ENCODE results near the gene MRAS.

MRAS gene

GRCh38 chr3:138347960-138348753, at the start of gene MRAS:
Gene MRAS, plus strand, starts transcription at chr3:138348579. Its CDS starts 24,305 bp downstream, at chr3:138372884.
- DNase-seq: peak; percentile 70

- no peak for DNase-seq
These were observed 47.7 kb upstream of the MRAS start for GRCh38 chr3:138300647-138301046.

- DNase-seq: no peak
These were observed 44.9 kb upstream of the MRAS start for GRCh38 chr3:138303474-138303873.

DNA sequence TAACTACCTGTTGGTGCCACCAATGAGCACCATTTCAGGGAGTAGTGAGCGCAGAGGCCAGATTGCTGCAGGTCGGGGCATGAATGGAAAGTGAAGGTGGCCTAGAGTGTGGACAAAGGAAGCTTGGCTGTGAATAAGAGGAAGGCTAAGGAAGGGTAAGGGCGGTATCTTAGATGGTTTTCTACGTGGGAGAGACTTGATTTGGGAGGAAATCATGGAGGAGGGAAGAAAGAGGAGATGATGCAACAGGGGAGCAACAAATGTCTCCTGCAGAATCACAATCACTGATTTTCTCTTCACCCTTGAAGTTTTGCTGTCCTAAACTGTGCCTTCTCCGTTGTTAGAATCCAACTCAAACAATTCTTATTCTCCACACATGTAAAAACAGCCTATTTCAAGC, 40.5 kb upstream of the MRAS start:
- no peak for DNase-seq

DNA sequence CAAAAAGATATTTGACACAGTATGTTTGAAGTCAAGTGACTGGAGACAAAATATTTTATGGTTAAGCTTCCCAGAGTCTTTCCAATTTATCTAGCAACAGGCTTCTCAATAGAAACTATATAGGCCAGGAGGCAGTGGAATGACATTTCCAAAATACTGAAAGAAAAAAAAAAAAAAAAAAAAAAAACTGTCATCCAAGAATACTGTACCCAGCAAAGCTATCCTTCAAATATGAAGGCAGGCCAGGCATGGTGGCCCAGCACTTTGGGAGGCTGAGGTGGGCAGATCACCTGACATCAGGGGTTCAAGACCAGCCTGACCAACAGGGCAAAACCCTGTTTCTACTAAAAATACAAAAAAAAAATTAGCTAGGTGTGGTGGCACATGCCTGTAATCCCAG, 39.6 kb upstream of the MRAS start:
- DNase-seq: no peak

DNA sequence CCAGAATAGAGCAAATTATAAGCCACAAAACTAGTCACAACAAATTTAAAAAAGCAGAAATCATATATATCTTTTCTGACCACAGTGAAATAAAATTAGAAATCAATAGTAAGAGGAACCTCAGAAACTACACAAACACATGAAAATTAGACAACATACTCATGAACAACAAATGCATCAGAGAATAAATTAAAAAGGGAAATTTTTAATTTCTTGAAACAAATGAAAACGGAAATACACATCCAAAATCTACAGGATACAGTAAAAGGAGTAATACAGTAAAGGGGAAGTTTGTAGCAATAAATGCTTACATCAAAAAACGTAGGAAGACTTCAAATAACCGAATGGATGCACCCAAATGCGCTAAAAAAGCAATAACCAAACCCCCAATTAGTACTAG, 37.9 kb upstream of the MRAS start:
- DNase-seq: no peak

GRCh38 chr3:138314751-138315150, 33.6 kb upstream of the MRAS start:
- no peak for DNase-seq

DNA sequence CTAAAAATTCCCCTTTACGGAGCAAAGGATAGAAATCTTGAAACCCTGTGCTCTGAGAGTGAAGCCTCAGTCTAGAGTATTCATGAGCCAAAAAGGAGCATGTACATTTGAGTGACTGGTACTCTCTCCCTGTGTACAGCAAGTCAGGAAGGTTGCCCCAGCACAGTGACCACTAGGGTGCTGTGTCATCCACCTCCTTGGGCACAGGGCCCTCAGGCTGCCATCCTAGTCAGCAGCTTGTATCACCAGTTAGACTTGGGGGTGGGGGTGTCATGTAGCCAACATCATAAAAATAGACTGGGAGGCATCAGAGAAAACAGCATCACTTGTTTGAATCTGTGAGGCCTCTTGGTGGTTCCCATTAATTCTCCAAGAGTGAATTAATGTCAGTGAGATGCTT, 30.7 kb upstream of the MRAS start:
- no peak for DNase-seq

DNA sequence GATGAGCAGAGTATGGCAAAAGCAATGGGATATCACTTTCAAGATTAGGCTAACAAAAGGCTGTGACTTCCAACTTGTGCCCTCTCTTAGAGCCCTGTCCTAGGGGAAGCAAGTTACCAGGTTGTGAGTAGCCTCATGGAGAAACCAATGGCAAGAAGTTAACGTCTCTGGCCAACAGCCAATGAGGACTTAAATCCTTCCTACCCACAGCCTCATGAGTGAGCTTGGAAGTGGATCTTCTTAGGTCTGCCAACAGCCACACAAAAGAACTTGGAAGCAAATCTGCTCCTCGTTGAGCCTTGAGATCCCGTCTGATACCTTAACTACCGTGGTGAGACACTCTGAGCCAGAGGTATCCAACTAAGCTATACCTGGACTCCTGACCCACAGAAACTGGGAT, 24.4 kb upstream of the MRAS start:
- no peak for DNase-seq

DNA sequence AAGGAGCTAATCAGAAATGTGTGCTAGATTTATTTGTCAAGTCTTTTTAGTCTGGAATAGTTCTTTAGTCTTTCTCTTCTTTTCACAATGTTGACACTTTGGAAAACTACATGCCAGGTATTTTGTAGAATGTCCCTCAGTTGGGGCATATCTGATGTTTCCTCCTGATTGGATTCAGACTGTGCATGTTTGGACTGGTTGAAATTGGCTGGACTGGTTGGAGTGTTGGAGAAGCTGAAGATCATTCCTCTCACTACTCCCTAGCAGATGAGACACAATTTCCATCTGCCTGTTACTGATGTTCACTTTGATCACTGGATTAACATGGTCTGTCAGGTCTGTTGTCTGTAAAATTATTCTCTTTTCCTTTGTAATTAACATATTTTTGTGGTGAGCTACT, 22.4 kb upstream of the MRAS start:
- DNase-seq: no peak

DNA sequence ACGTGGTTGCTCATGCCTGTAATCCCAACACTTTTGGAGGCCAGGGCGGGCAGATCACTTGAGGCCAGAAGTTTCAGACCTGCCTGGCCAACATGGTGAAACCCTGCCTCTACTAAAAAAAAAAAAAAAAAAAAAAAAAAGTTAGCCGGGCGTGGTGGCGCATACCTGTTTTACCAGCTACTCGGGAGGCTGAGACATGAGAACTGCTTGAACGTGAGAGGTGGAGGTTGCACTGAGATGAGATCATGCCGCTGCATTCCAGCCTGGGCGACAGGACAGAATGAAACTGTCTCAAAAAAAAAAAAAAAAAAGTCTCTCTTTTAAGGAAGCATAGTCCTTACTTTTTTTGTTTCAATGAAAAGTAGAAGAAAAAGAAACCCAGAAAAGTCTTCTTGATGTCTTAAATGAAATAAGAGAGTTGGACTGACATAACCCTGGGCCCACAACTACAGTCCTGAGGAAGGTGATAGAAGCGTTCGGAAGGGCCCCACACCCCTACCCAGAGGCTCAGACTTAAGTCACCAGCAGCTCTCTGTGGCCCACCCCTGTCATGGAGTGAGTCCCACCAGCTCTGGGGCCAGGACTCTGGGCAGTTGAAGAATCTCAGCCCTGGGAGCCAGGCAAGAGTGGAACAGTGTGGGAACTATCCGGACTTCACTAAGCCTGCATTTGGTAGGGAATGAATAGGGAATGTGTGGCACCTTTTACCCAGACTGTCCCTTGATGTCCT, 21.3 kb upstream of the MRAS start:
- no peak for DNase-seq

DNA sequence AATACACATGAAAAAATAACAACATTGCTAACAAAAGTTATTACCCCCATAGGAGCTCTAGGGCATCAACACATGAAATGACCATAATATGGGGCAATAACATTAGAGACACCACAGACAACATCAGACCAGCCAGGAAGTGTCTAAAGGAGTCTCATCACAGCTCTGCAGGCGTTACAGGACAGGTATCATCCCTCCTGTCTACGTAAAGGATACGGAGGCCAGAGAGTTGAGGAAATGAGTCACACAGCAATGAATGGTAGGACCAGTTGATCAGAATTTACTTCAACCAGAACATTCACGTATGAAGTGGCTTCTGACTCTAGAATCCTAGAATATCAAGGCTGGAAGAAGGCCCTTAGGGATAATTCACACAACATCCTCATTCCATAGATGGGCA, 20.5 kb upstream of the MRAS start:
- DNase-seq: no peak

GRCh38 chr3:138328341-138328740, 20.0 kb upstream of the MRAS start:
- peak; percentile 64 for DNase-seq

GRCh38 chr3:138329127-138329983, 19.0 kb upstream of the MRAS start, which contains the start of gene NME9:
Gene NME9, minus strand, starts transcription at chr3:138329851. Its CDS starts 516 bp downstream, at chr3:138329335.
- peak; percentile 97 for DNase-seq

DNA sequence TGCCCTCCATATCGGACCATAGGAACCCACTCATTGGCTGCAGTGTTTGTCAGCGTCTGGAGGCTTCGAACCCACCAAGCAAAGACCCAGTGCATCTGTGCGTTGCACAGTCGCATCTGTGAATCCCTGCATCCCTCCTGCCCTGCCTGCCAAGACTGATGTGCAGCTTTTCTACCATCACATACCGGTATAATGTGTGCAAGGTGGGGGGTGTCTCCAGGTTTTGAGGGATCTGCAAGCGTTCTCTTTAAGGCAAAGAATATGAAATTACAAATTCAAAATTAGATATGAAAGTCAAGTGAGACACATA, 18.4 kb upstream of the MRAS start:
- no peak for DNase-seq

GRCh38 chr3:138331143-138331894, 17.1 kb upstream of the MRAS start:
- DNase-seq: peak; percentile 23

- DNase-seq: peak; percentile 73
These were observed 15.8 kb upstream of the MRAS start for GRCh38 chr3:138332472-138333073.

- no peak for DNase-seq
These were observed 13.8 kb upstream of the MRAS start for GRCh38 chr3:138334608-138335007.

DNA sequence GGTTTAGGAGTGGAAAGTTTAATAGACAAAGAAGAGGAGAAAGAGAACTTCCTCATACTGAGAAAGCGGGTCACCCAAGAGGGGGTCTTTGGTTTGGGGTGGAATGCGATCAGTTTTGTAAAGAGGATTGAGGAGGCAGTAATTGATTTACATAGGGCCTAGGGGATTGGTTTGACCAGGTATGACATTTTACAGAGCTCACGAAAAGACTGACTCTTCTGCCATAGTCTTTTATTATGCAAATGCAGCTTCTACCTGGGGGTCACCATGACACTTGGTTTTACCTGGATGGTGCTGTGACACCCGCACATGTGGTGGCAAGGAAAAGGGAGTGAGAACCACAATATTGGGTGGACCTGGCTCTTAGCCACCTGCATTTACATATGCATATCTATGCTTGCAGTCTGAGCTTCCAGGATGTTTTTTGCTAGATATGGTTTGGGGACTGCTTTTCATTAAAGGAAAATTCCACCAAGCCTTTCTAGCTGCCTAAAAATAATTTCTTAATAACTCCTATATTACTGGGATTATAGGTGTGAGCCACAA, 11.9 kb upstream of the MRAS start:
- DNase-seq: no peak

DNA sequence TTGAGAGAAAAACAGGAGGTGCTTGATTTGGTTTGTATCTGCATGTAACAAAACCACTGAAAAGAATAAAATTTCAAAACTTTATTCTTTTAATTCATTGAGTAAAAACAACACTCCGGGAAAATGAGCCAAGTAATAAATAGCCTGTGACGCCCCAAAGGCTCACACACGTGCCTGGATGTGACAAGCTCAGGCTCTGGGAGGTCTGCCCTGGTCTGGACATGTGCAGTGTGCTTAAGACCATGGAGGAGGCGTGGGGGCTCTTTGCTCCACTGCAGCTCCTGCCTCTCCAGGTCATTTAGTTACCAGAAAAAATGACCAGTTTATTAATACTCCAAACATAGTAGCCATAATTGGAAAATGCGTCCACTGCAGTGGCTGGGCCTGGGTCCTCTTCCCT, 10.1 kb upstream of the MRAS start:
- DNase-seq: no peak

DNA sequence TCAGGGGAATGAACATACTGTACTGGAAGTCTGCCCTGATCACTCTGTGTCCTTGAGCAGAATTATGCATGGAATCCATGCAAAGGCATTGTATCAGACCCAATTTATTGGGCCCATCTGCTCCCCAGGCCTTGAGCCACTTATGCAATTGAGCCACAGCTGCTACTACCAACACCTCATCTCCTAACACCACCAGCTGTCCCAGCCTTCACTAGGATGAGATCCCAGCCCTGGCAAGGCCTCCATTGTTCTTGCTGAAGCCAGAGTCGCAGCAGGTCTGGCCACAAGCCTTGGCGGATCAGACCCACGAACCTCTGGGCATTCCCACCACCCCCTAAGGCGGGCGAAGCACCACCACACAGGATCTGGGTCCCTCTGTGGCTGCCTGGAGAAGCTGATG, 9.6 kb upstream of the MRAS start:
- DNase-seq: no peak

DNA sequence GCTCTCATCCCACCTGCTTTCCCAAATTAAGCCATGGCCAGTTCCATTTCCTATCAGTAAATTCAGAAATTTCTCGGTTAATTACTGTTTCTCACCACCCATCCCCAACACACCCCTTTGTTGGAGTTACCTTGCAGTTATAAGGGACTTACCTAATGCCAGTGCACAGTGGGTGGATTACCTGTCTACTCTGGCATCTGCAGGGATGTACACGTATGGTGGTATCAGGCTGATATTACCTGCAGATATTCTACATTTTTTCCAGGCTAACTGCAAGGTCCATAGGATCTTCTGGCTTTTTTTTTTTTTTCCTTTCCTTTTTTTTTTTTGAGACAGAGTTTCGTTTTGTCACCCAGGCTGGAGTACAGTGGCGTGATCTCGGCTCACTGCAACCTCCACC, 7.9 kb upstream of the MRAS start:
- no peak for DNase-seq

Measured in hematopoietic multipotent progenitor cell treated with erythropoietin and hydrocortisone succinate and interleukin-3 and kit ligand, for 6 days (in vitro differentiated cells).